Testis (tissue), 2 donors: ENCODE results near the gene NES.

Experiments
- CTCF ChIP-seq, 3 experiments: fragments of 450-650 bp in 2 of 3; fragments of 200-600 bp in 1 of 3; sonication (generic) in 1 of 3; IDR thresholded peaks; one replicate each; pipeline ENCODE4 v1.5.1; 2016 to 2019; ENCODE audit warnings: antibody characterized with exemption in 3 of 3, mild to moderate bottlenecking in 2 of 3, moderate library complexity in 1 of 3
- POLR2A ChIP-seq: fragments of 450-650 bp; IDR thresholded peaks from one replicate; pipeline ENCODE4 v1.6.1; 2017; ENCODE audit warnings: antibody characterized with exemption, mild to moderate bottlenecking, moderate library complexity

GRCh38 chr1:156632355-156632754 is 44.9 kb downstream of the NES start:
- TF ChIP-seq POLR2A (no peak), CTCF (IDR thresholded peaks at IDR 0.05) (no peak)
